ENCODE measurements around the gene UGT1A9. TPM values are rescaled to one million over a fixed set of nuclear protein-coding genes. Genes with fewer than 3 reads are reported as not detected.
"Not testable (repeated sequence)": the region's sequence is repeated elsewhere in the genome, so short reads cannot be mapped to it uniquely, and the experiment has no call there.

The UGT1A9 gene
- not detected for total RNA-seq

GRCh38 chr2:233671290-233672161 lies at the start of gene UGT1A9:
Gene UGT1A9 (plus strand): TSS chr2:233671898. CDS start chr2:233671935, 37 bp downstream.
- TF ChIP-seq POLR2A (IDR thresholded peaks at IDR 0.05) (no peak), CTCF (IDR thresholded peaks at IDR 0.05) (no peak), POLR2AphosphoS5 (IDR thresholded peaks at IDR 0.05) (no peak), EP300 (IDR thresholded peaks at IDR 0.05) (no peak)
- Histone ChIP-seq H3K4me1 (no peaks in the 10 kb centered on the region), H3K27ac (no peak within 1 kb of the TSS), H3K4me3 (no peak within 1 kb of the TSS), H3K9me3 (no peaks in the 10 kb centered on the region), H3K36me3 (no peaks in the 10 kb centered on the region), H3K27me3 (no peaks in the 10 kb centered on the region)
- DNase-seq (ENCODE audit: low spot score in 2 of 2), result no peak
- 92% methylated on average over 5 of the region's 5 CpGs for WGBS

GRCh38 chr2:233627331-233628025 lies 44.2 kb upstream of the UGT1A9 start:
- Histone ChIP-seq H3K27ac (no peak overlapping the region), H3K36me3 (no peaks in the 10 kb centered on the region), H3K4me1 (no peaks in the 10 kb centered on the region), H3K9me3 (peaks cover 14% of the 10 kb centered on the region), H3K4me3 (no peak overlapping the region), H3K27me3 (no peaks in the 10 kb centered on the region)
- no peak for TF ChIP-seq POLR2A (IDR thresholded peaks at IDR 0.05)
- no peak for DNase-seq (ENCODE audit: low spot score in 2 of 2)
- WGBS, result 71% methylated on average over 5 of the region's 5 CpGs

GRCh38 chr2:233636306-233636705 lies 35.4 kb upstream of the UGT1A9 start, which contains the start of gene UGT1A10:
Gene UGT1A10 (plus strand): TSS chr2:233636448. CDS start chr2:233636523, 75 bp downstream.
- not testable (repeated sequence) for DNase-seq (ENCODE audit: low spot score in 2 of 2); H3K27ac ChIP-seq; H3K36me3 ChIP-seq; H3K9me3 ChIP-seq; H3K27me3 ChIP-seq; H3K4me1 ChIP-seq; H3K4me3 ChIP-seq
- whole genome bisulfite sequencing, result 82% methylated on average over 10 of the region's 10 CpGs

GRCh38 chr2:233638836-233639235 lies 32.9 kb upstream of the UGT1A9 start:
- H3K36me3 ChIP-seq, result no peaks in the 10 kb centered on the region
- WGBS, result 37% methylated on average over 5 of the region's 5 CpGs

GRCh38 chr2:233639860-233640259 lies 31.8 kb upstream of the UGT1A9 start:
- Histone ChIP-seq H3K9me3 (no peaks in the 10 kb centered on the region), H3K27ac (no peak overlapping the region), H3K4me3 (no peak overlapping the region), H3K27me3 (no peaks in the 10 kb centered on the region), H3K36me3 (no peaks in the 10 kb centered on the region), H3K4me1 (no peaks in the 10 kb centered on the region)
- TF ChIP-seq CTCF (IDR thresholded peaks at IDR 0.05) (no peak), EP300 (IDR thresholded peaks at IDR 0.05) (no peak), POLR2AphosphoS5 (IDR thresholded peaks at IDR 0.05) (no peak), POLR2A (IDR thresholded peaks at IDR 0.05) (no peak)
- DNase-seq (ENCODE audit: low spot score in 2 of 2), result no peak

More at GRCh38 chr2:233638836-233639235, 32.9 kb upstream of the UGT1A9 start:
- no peaks in the 10 kb centered on the region for H3K4me1 ChIP-seq
- no peaks in the 10 kb centered on the region for H3K27me3 ChIP-seq
- H3K9me3 ChIP-seq, result no peaks in the 10 kb centered on the region
- TF ChIP-seq EP300 (IDR thresholded peaks at IDR 0.05), result no peak
- TF ChIP-seq POLR2A (IDR thresholded peaks at IDR 0.05), result no peak
- no peak for TF ChIP-seq CTCF (IDR thresholded peaks at IDR 0.05)
- no peak for TF ChIP-seq POLR2AphosphoS5 (IDR thresholded peaks at IDR 0.05)
- H3K27ac ChIP-seq, result no peak overlapping the region
- H3K4me3 ChIP-seq, result no peak overlapping the region
- no peak for DNase-seq (ENCODE audit: low spot score in 2 of 2)

GRCh38 chr2:233643128-233643527 lies 28.6 kb upstream of the UGT1A9 start:
- Histone ChIP-seq H3K4me1 (no peaks in the 10 kb centered on the region), H3K27me3 (no peaks in the 10 kb centered on the region), H3K9me3 (peaks cover 9% of the 10 kb centered on the region), H3K36me3 (no peaks in the 10 kb centered on the region), H3K27ac (no peak overlapping the region), H3K4me3 (no peak overlapping the region)
- WGBS, result 100% methylated on average over 1 of the region's 1 CpG
- DNase-seq (ENCODE audit: low spot score in 2 of 2), result no peak
- TF ChIP-seq POLR2AphosphoS5 (IDR thresholded peaks at IDR 0.05), result no peak
- TF ChIP-seq EP300 (IDR thresholded peaks at IDR 0.05), result no peak

GRCh38 chr2:233646033-233646432 lies 25.7 kb upstream of the UGT1A9 start:
- H3K27me3 ChIP-seq; DNase-seq (ENCODE audit: low spot score in 2 of 2); H3K27ac ChIP-seq; H3K36me3 ChIP-seq; H3K4me1 ChIP-seq; H3K9me3 ChIP-seq; H3K4me3 ChIP-seq: not testable (repeated sequence)
- 95% methylated on average over 2 of the region's 3 CpGs for WGBS
